NCI-H2029 treated with DMSO at 0.1 percent for 48 hours (cell line): Measurements from ENCODE around the gene SUPT5H.

Source experiments
- DNase-seq: peaks from one replicate; lab custom pipeline; 2025; lab: John Stamatoyannopoulos, UW

Gene SUPT5H

GRCh38 chr19:39520541-39521484 lies 75.4 kb downstream of the SUPT5H start:
- DNase-seq = no peak

- DNase-seq = no peak
These were observed 79.1 kb downstream of the SUPT5H start for GRCh38 chr19:39524495-39524894.

GRCh38 chr19:39525205-39525604 lies 79.8 kb downstream of the SUPT5H start:
- no peak for DNase-seq
